D721Med (cell line): ENCODE results near the gene PRRG2.
A peak's percentile ranks its signal among the peaks of the same experiment; 100 is the strongest.

ENCODE experiments used
- DNase-seq: peaks from one replicate; pipeline ENCODE4 v3.0.0; 2011; ENCODE audit warnings: low spot score; ENCODE audit not compliant: insufficient read length
- FAIRE-seq: peaks from 2 replicates; lab custom pipeline; 2011; peaks lifted over from hg19 to GRCh38; lab: Jason Lieb, UNC
- CTCF ChIP-seq: IDR thresholded peaks from 2 replicates; pipeline ENCODE4 v1.5.1; 2012; ENCODE audit warnings: mild to moderate bottlenecking, control low read depth; ENCODE audit not compliant: insufficient read depth; ENCODE audit errors: missing control alignments

Gene PRRG2

GRCh38 chr19:49637821-49638738 is 57.0 kb downstream of the PRRG2 start:
- DNase-seq = no peak
- no peak for FAIRE-seq
- no peak for TF ChIP-seq CTCF

GRCh38 chr19:49639401-49640112 is 58.4 kb downstream of the PRRG2 start:
- TF ChIP-seq CTCF = no peak
- no peak for DNase-seq
- FAIRE-seq = no peak

GRCh38 chr19:49640113-49640898 is 59.2 kb downstream of the PRRG2 start, which contains the start of gene RRAS:
RRAS (minus strand) TSS chr19:49640143; CDS start chr19:49640098, 45 bp downstream.
- FAIRE-seq = no peak
- peak; percentile 85 for DNase-seq
- no peak for TF ChIP-seq CTCF
